HG02938 (cell line): ENCODE results near the gene HMOX1.

ENCODE experiments used
- ATAC-seq: cut with Tn5 transposase; IDR thresholded peaks from one replicate; pipeline ENCODE4 v1.9.1; 2021; ENCODE audit warnings: mild to moderate bottlenecking, moderate library complexity; ENCODE audit not compliant: unreplicated experiment

HMOX1 gene

GRCh38 chr22:35400501-35400790, 19.6 kb downstream of the HMOX1 start:
- no peak for ATAC-seq

- ATAC-seq = no peak
Measured at GRCh38 chr22:35401863-35402262, 21.0 kb downstream of the HMOX1 start.

- ATAC-seq = no peak
Measured at GRCh38 chr22:35403356-35403755, 22.5 kb downstream of the HMOX1 start.

- no peak for ATAC-seq
Measured at GRCh38 chr22:35404176-35404575, 23.3 kb downstream of the HMOX1 start.

GRCh38 chr22:35406443-35406842, 25.5 kb downstream of the HMOX1 start:
- no peak for ATAC-seq

GRCh38 chr22:35407362-35407761, 26.5 kb downstream of the HMOX1 start:
- ATAC-seq = no peak

- peak; percentile 76 for ATAC-seq
Measured at GRCh38 chr22:35409783-35410662, 29.1 kb downstream of the HMOX1 start.

- no peak for ATAC-seq
Measured at GRCh38 chr22:35410663-35411034, 29.8 kb downstream of the HMOX1 start.

- no peak for ATAC-seq
Measured at GRCh38 chr22:35411102-35411501, 30.2 kb downstream of the HMOX1 start.

GRCh38 chr22:35413624-35414023, 32.7 kb downstream of the HMOX1 start:
- ATAC-seq = no peak

GRCh38 chr22:35417606-35418005, 36.7 kb downstream of the HMOX1 start:
- no peak for ATAC-seq

GRCh38 chr22:35418088-35418487, 37.2 kb downstream of the HMOX1 start:
- no peak for ATAC-seq

GRCh38 chr22:35418731-35419130, 37.8 kb downstream of the HMOX1 start:
- ATAC-seq = no peak

GRCh38 chr22:35419756-35420155, 38.9 kb downstream of the HMOX1 start:
- no peak for ATAC-seq

- ATAC-seq = no peak
Measured at GRCh38 chr22:35421121-35421520, 40.2 kb downstream of the HMOX1 start.

GRCh38 chr22:35422145-35422544, 41.2 kb downstream of the HMOX1 start:
- no peak for ATAC-seq

- ATAC-seq = no peak
Measured at GRCh38 chr22:35422936-35423335, 42.0 kb downstream of the HMOX1 start.

GRCh38 chr22:35424081-35424480, 43.2 kb downstream of the HMOX1 start:
- ATAC-seq = no peak

- ATAC-seq = no peak
Measured at GRCh38 chr22:35424761-35425160, 43.9 kb downstream of the HMOX1 start.

- no peak for ATAC-seq
Measured at GRCh38 chr22:35425546-35425945, 44.6 kb downstream of the HMOX1 start.

GRCh38 chr22:35425971-35426800, 45.3 kb downstream of the HMOX1 start:
- ATAC-seq = no peak

- ATAC-seq = no peak
Measured at GRCh38 chr22:35426801-35427140, 45.9 kb downstream of the HMOX1 start.
